Small intestine (tissue), 7 donors: ENCODE data around the gene GNPTG. TPM values are rescaled to one million over a fixed set of nuclear protein-coding genes. Genes with fewer than 3 reads are reported as not detected.
A peak's percentile ranks its signal among the peaks of the same experiment; 100 is the strongest.
"Not testable (repeated sequence)": the region's sequence is repeated elsewhere in the genome, so short reads cannot be mapped to it uniquely, and the experiment has no call there.

Source experiments
- DNase-seq, 2 donors: peaks; one replicate each; pipeline versions ENCODE4 v3.0.0 to v3.0.0-alpha.2; 2013
- FAIRE-seq: peaks from 2 replicates; lab custom pipeline; 2012; peaks lifted over from hg19 to GRCh38; lab: Jason Lieb, UNC
- H3K27ac ChIP-seq, 3 donors: one replicate each; pipeline ENCODE4 v1.5.1; 2013; ENCODE audit warnings: low read length in 2 of 3, mild to moderate bottlenecking in 2 of 3, control low read depth in 1 of 3, inconsistent platforms in 1 of 3, low read depth in 1 of 3, moderate library complexity in 1 of 3
- H3K27me3 ChIP-seq, 3 donors: one replicate each; pipeline ENCODE4 v1.6.1; 2013; ENCODE audit warnings: low read length in 3 of 3, inconsistent platforms in 1 of 3; ENCODE audit not compliant: control insufficient read depth in 3 of 3, insufficient read depth in 3 of 3
- H3K36me3 ChIP-seq, 3 donors: one replicate each; pipeline ENCODE4 v1.6.1; 2013; ENCODE audit warnings: low read length in 3 of 3, inconsistent platforms in 1 of 3, low read depth in 1 of 3, mild to moderate bottlenecking in 1 of 3, moderate library complexity in 1 of 3; ENCODE audit not compliant: control insufficient read depth in 3 of 3, insufficient read depth in 2 of 3
- H3K4me1 ChIP-seq, 3 donors: one replicate each; pipeline ENCODE4 v1.6.1; 2013; ENCODE audit warnings: low read length in 2 of 3, inconsistent platforms in 1 of 3, low read depth in 1 of 3, mild to moderate bottlenecking in 1 of 3, moderate library complexity in 1 of 3; ENCODE audit not compliant: control insufficient read depth in 3 of 3, insufficient read depth in 2 of 3
- H3K4me3 ChIP-seq, 3 donors: one replicate each; pipeline ENCODE4 v1.5.1; 2013; ENCODE audit warnings: low read length in 3 of 3, control low read depth in 1 of 3, inconsistent platforms in 1 of 3, low read depth in 1 of 3, mild to moderate bottlenecking in 1 of 3, moderate library complexity in 1 of 3
- H3K9me3 ChIP-seq, 2 donors: one replicate each; pipeline ENCODE4 v1.6.1; 2013; ENCODE audit warnings: low read depth in 1 of 2, low read length in 1 of 2; ENCODE audit not compliant: control insufficient read depth in 2 of 2, insufficient read depth in 1 of 2
- whole genome bisulfite sequencing, 3 donors: extraction: QIAGEN DNeasy Blood & Tissue Kit; methylation state at CpG; one replicate each; pipeline ENCODE4 v1.1.7; 2013; 5-methylcytosine and 5-hydroxymethylcytosine counted together
- polyA plus RNA-seq, 4 donors: library from polyadenylated mRNA; stranded (reverse) in 3 of 4; unstranded in 1 of 4; fragments of 200-250 nt in 3 of 4; fragments of 120-200 nt in 1 of 4; gene quantifications; one replicate each; pipeline versions ENCODE4 v1.2.1 to v1.2.3, GENCODE V29; 2013
- donor health status: healthy with polysubstance abuse.
- donor health status: control.
- donor health status: control.
- donor health status: Bipolar disorder and iron deficiency.
- donor health status: healthy.

The GNPTG gene
- polyA plus RNA-seq, 4 donors = 34.3 to 84.7 (median 43.9) TPM

- H3K27me3 ChIP-seq = peaks cover 0 to 27% (median 4%) of the 10 kb centered on the region in 3 donors
- 81 to 88% (median 85%) methylated on average over 19 to 20 of the region's 20 CpGs for WGBS, 3 donors
- not testable (repeated sequence) for FAIRE-seq
These were observed 23.6 kb upstream of the GNPTG start for GRCh38 chr16:1328136-1328535.

GRCh38 chr16:1328961-1329360 lies 22.8 kb upstream of the GNPTG start:
- not testable (repeated sequence) for H3K9me3 ChIP-seq, H3K4me3 ChIP-seq, DNase-seq, FAIRE-seq, H3K27ac ChIP-seq
- WGBS, 3 donors = 86 to 93% (median 88%) methylated on average over 10 of the region's 10 CpGs
- peaks cover 0 to 21% (median 3%) of the 10 kb centered on the region in 3 donors for H3K4me1 ChIP-seq
- peaks cover 0 to 33% (median 6%) of the 10 kb centered on the region in 3 donors for H3K36me3 ChIP-seq
- H3K27me3 ChIP-seq = peaks cover 0 to 32% (median 6%) of the 10 kb centered on the region in 3 donors

More at GRCh38 chr16:1328136-1328535, 23.6 kb upstream of the GNPTG start:
- not testable (repeated sequence) for H3K4me3 ChIP-seq, H3K9me3 ChIP-seq, H3K27ac ChIP-seq, DNase-seq
- Histone ChIP-seq H3K4me1 (peaks cover 0 to 18% (median 3%) of the 10 kb centered on the region in 3 donors), H3K36me3 (peaks cover 0 to 41% (median 8%) of the 10 kb centered on the region in 3 donors)

GRCh38 chr16:1330260-1330914 lies 21.3 kb upstream of the GNPTG start:
- H3K4me3 ChIP-seq = no peak overlapping the region
- H3K9me3 ChIP-seq = peaks cover 3 to 9% of the 10 kb centered on the region in 2 donors
- H3K4me1 ChIP-seq = peaks cover 0 to 24% (median 3%) of the 10 kb centered on the region in 3 donors
- no peak overlapping the region for H3K27ac ChIP-seq
- H3K27me3 ChIP-seq = peaks cover 4 to 46% (median 6%) of the 10 kb centered on the region in 3 donors
- DNase-seq (peak in 1 of 2 donors; percentile 15), FAIRE-seq (no peak)
- WGBS, 3 donors = 66 to 76% (median 74%) methylated on average over 15 to 17 of the region's 17 CpGs
- peaks cover 0 to 18% (median under 1%) of the 10 kb centered on the region in 3 donors for H3K36me3 ChIP-seq

GRCh38 chr16:1330931-1331711 lies 20.6 kb upstream of the GNPTG start:
- 42 to 55% (median 49%) methylated on average over 22 of the region's 22 CpGs for WGBS, 3 donors
- peak overlapping the region in 1 of 3 donors; percentile 79 for H3K27ac ChIP-seq
- DNase-seq = no peak

GRCh38 chr16:1331712-1332617 lies 19.8 kb upstream of the GNPTG start:
- peaks cover 0 to 8% (median 0%) of the 10 kb centered on the region in 3 donors for H3K36me3 ChIP-seq
- H3K27me3 ChIP-seq = peaks cover 4 to 62% (median 8%) of the 10 kb centered on the region in 3 donors
- peaks cover 3 to 9% of the 10 kb centered on the region in 2 donors for H3K9me3 ChIP-seq
- no peak for FAIRE-seq
- 2 to 7% (median 3%) methylated on average over 33 to 34 of the region's 34 CpGs for WGBS, 3 donors
- H3K4me3 ChIP-seq = peak overlapping the region in 2 of 3 donors; percentile 6 to 26
- H3K27ac ChIP-seq = peak overlapping the region in 1 of 3 donors; percentile 79
- H3K4me1 ChIP-seq = peaks cover 0 to 24% (median 3%) of the 10 kb centered on the region in 3 donors
- DNase-seq = peak; percentile 42 to 86

More at GRCh38 chr16:1330931-1331711, 20.6 kb upstream of the GNPTG start:
- Histone ChIP-seq H3K36me3 (peaks cover 0 to 11% (median 0%) of the 10 kb centered on the region in 3 donors), H3K4me1 (peaks cover 0 to 24% (median 3%) of the 10 kb centered on the region in 3 donors), H3K4me3 (peak overlapping the region in 2 of 3 donors; percentile 11 to 26), H3K27me3 (peaks cover 4 to 54% (median 8%) of the 10 kb centered on the region in 3 donors), H3K9me3 (peaks cover 3 to 9% of the 10 kb centered on the region in 2 donors)
- no peak for FAIRE-seq

- H3K4me3 ChIP-seq = peak overlapping the region in 1 of 3 donors; percentile 48
- FAIRE-seq = no peak
- peaks cover 4 to 67% (median 8%) of the 10 kb centered on the region in 3 donors for H3K27me3 ChIP-seq
- peaks cover 0 to 24% (median 3%) of the 10 kb centered on the region in 3 donors for H3K4me1 ChIP-seq
- 6 to 11% (median 11%) methylated on average over 26 of the region's 26 CpGs for WGBS, 3 donors
- DNase-seq = peak in 1 of 2 donors; percentile 21
- peaks cover 3 to 9% of the 10 kb centered on the region in 2 donors for H3K9me3 ChIP-seq
- peak overlapping the region in 1 of 3 donors; percentile 43 for H3K27ac ChIP-seq
- H3K36me3 ChIP-seq = peaks cover 0 to 2% (median 0%) of the 10 kb centered on the region in 3 donors
These were observed 19.0 kb upstream of the GNPTG start for GRCh38 chr16:1332618-1333148.

- Histone ChIP-seq H3K4me3 (peak within 1 kb of the TSS in 2 of 3 donors; percentile 34 to 48), H3K27me3 (peaks cover 4 to 67% (median 8%) of the 10 kb centered on the region in 3 donors), H3K36me3 (no peaks in the 10 kb centered on the region), H3K27ac (peak within 1 kb of the TSS in 1 of 3 donors; percentile 43), H3K4me1 (peaks cover 0 to 24% (median 3%) of the 10 kb centered on the region in 3 donors), H3K9me3 (peaks cover 3 to 9% of the 10 kb centered on the region in 2 donors)
- FAIRE-seq = no peak
- DNase-seq = peak; percentile 43 to 52
- 3 to 7% (median 3%) methylated on average over 38 to 83 of the region's 83 CpGs for WGBS, 3 donors
These were observed 18.4 kb upstream of the GNPTG start, which contains the start of gene BAIAP3 for GRCh38 chr16:1333149-1333812. Gene BAIAP3 (plus strand): TSS chr16:1333645. CDS start chr16:1338550, 4,905 bp downstream.
